Sciatic nerve (tissue), 2 donors: ENCODE results near the gene DLEC1. TPM values are rescaled to one million over a fixed set of nuclear protein-coding genes. Genes with fewer than 3 reads are reported as not detected.
"Not testable (repeated sequence)": the region's sequence is repeated elsewhere in the genome, so short reads cannot be mapped to it uniquely, and the experiment has no call there.

ENCODE experiments used
- ATAC-seq: fragments of 200-7000 bp; cut with Tn5 transposase; one replicate; pipeline ENCODE4 v1.9.1; 2020; ENCODE audit warnings: mild to moderate bottlenecking, moderate library complexity
- DNase-seq: peaks from one replicate; pipeline ENCODE4 v3.0.0-alpha.2; 2020; ENCODE audit warnings: low spot score
- intact Hi-C: fragments of 100-400 bp; cut with DNase I; formaldehyde crosslinking; loops from one replicate; pipeline ENCODE4 v1.14.2; 2022
- total RNA-seq: library from RNA; stranded (reverse); fragmentation: NEBNext Ultra II Directional; extraction: Animal tissue kit (Norgen Biotek cat#: 25700); gene quantifications from one replicate; pipeline ENCODE4 v1.2.1, GENCODE V29; 2021
- donor health status: DM: no; HTN: no; CAD: no.
- donor health status: DM: no; HTN: no; CAD: no.

The DLEC1 gene
- total RNA-seq, 1 donor from 2014 or later, result 4.8 TPM

DNA sequence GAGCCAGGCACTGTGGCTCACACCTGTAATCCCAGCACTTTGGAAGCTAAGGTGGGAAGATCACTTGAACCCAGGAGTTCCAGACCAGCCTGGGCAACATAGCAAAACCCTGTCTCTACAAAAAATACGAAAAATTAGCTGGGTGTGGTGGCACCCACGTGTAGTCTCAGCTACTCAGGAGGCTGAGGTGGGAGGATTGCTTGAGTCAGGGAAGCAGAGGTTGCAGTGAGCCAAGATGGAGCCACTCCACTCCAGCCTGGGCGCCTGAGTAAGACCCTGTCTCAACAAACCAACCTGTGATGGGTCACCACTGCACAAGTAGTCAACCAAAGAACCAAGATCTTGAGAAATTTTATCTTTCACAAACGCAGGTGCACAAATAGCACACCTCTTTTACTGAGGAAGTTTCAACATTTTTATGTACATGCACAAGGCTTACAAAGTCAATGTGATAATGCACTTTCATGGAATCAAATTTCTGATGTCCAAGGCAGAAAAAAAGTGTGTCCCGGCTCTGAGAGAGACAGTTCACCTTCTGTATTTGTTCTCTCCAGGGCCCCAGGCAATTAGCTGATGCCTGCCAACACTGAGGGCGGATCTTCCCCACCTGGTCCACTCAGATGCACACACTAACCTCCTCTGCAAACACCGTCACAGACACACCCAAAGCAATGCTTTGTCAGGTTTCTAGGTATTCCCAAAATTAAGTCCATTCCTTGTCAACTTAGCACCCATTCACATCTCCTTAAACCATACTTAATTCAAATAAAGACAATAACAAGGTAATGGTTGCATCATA is 85.5 kb downstream of the DLEC1 start:
- ATAC-seq, result no peak

DNA sequence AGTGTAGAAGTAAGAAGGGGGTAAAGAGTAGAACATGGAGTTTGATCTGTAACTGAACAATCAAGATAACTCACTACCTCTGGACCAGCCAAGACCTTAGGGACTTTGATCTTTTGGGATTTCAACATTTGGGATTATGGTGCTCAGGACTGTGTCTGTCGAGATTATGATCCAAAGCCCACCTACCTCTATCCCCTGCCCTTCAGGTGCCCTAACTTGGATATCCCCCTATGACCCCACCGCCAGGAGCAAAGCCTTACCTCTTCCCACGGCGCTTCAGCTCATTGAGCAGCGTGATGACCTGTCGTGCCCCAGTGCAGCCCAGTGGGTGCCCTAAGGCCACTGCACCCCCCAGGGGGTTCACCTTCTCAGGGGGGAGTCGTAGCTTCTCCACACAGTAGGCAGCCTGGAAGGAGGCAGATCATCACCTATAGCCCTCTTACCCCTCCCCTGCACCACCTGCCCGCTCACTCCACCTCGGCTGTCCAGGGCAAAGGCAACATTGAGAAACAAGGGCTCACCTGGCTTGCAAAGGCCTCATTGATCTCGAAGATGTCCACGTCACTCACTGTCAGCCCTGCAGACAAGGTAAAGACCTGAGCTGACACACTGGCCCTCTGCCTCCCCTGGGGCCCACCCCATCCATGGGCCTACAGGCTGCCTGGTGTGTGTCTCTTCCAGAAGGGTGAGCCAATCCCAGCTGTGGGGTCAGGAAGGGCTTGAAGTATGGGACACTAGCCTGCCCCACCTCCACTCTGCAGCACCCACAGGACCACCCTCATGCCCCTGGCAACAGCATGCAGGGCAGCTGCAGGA is 86.5 kb downstream of the DLEC1 start:
- no peak for DNase-seq
- intact Hi-C loops, result no loop called here

More for the DNA sequence above, 85.5 kb downstream of the DLEC1 start:
- DNase-seq, result no peak
- intact Hi-C loops, result no loop called here

GRCh38 chr3:38126121-38126892 is 87.3 kb downstream of the DLEC1 start:
- intact Hi-C loops, result no loop called here
- DNase-seq, result no peak

More for the DNA sequence above, 86.5 kb downstream of the DLEC1 start:
- ATAC-seq, result no peak

DNA sequence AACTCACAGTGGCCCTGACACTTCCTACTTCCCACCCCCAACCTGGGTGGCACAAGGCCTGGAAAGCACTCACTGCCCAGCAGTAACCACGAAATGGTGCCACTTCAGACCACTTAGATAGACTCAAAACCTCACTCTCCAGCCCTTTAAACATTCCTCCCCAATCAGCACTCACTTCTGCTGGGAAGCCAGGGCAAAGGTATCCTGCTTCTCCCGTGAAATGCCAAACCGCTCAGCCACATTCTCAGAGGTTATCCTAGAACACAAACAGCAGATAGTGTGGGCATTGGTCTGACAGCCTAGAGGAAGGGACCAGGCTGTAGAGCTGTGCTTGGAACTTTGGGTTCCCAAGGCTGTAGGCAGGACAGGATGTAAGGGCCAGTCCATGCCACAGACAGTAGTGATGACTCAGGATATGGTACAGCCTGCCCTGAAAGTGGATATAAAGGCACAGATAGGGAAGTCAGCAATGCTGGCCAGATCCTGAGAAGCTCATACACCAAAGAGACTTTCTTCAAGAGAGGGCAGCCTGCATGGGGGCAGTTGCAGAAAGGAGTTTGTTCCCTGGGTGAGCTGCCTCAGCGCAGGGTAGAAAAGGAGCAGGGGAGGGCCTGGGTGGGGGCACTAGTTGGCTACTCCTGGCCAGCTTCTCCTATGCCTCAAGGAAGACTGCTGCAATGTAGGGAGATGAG is 88.7 kb downstream of the DLEC1 start:
- no peak for DNase-seq
- intact Hi-C loops, result no loop called here
- ATAC-seq, result no peak

More at GRCh38 chr3:38126121-38126892, 87.3 kb downstream of the DLEC1 start:
- ATAC-seq, result no peak

- intact Hi-C loops, result no loop called here
- DNase-seq (no peak), ATAC-seq (no peak)
These were observed 89.3 kb downstream of the DLEC1 start for GRCh38 chr3:38128303-38128655.

- intact Hi-C loops, result no loop called here
- DNase-seq, result peak; percentile 47
- no peak for ATAC-seq
These were observed 90.0 kb downstream of the DLEC1 start for GRCh38 chr3:38129058-38129457.

DNA sequence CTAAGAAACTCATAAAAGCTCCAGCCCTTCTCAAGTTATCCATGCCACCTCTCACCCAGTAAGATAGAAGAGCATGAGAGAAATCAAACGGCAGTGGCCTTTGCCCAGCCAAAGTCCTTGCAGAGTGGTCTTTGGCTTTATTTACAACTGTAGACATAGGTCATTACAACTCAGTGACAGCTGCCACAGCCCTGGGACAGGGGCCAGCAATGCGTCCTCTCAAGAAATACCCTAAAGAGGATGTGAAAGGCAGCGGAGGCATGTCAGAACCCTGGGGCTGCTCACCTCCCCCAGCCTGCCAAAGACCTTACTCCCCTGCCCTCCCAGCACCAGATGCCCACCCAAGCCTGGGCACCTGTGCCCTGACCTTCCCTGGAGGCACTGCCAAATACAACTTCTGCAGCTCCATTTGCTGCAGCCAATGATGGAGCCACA is 91.6 kb downstream of the DLEC1 start:
- no peak for DNase-seq
- intact Hi-C loops, result loop anchor here (10.0 kb wide), 1 partner anchor 276 kb away; no protein-coding TSS in a partner anchor
- no peak for ATAC-seq

- intact Hi-C loops, result loop anchor here (10.0 kb wide), 1 partner anchor 277 kb away; no protein-coding TSS in a partner anchor
- no peak for DNase-seq
- no peak for ATAC-seq
These were observed 92.8 kb downstream of the DLEC1 start for GRCh38 chr3:38131621-38132369.

DNA sequence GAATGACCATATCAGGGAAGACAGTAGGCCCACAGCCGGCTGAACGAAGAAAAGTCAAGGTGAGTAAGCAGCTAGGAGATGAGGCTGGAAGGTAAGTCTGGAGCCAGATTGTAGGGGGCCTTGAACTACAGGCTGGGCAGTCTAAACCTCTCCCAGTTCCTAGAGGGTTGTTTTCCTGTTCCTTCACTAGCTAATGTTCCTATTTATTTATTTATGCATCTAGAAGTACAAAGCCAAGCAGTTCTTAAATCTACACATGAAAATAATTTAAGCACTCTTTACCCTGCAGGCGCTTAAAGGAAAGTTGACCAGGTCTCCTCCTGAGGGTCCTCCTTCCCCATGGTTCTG is 94.2 kb downstream of the DLEC1 start:
- intact Hi-C loops, result loop anchor here (10.0 kb wide), 1 partner anchor 278 kb away; no protein-coding TSS in a partner anchor
- ATAC-seq (no peak), DNase-seq (no peak)

- intact Hi-C loops, result loop anchor here (10.0 kb wide), 1 partner anchor 279 kb away; no protein-coding TSS in a partner anchor
- ATAC-seq (no peak), DNase-seq (no peak)
These were observed 94.8 kb downstream of the DLEC1 start for GRCh38 chr3:38133557-38134405.

- ATAC-seq, DNase-seq: not testable (repeated sequence)
- intact Hi-C loops, result loop anchor here (10.0 kb wide), 1 partner anchor 280 kb away; no protein-coding TSS in a partner anchor
These were observed 95.6 kb downstream of the DLEC1 start for GRCh38 chr3:38134517-38135143.

GRCh38 chr3:38135621-38136277 is 96.7 kb downstream of the DLEC1 start:
- intact Hi-C loops, result loop anchor here (10.0 kb wide), 1 partner anchor 281 kb away; no protein-coding TSS in a partner anchor
- not testable (repeated sequence) for ATAC-seq, DNase-seq

DNA sequence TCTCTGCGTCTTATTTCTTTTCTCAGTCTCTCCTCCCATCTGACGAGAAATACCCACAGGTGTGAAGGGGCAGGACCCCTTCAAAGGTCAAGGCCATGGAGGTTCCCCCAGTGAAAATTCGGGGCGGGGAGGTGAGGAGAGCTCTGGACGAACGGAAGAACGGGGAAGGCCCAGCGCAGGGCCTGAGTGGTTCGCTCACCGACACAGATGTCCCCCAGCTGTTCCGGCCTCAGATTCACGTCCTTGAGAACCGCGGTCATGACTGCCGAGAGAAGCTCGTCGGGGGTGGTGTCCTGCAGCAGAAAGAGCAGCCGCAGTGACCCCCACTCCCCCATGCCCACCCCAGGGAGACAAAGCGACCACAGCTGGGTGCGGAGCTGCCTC is 97.4 kb downstream of the DLEC1 start:
- ATAC-seq (no peak), DNase-seq (no peak)
- intact Hi-C loops, result loop anchor here (10.0 kb wide), 1 partner anchor 282 kb away; no protein-coding TSS in a partner anchor

- ATAC-seq, result peak; percentile 98
- peak; percentile 99 for DNase-seq
- intact Hi-C loops, result loop anchor here (10.0 kb wide), 1 partner anchor 282 kb away; no protein-coding TSS in a partner anchor
These were observed 98.0 kb downstream of the DLEC1 start, which contains the start of gene ACAA1 for GRCh38 chr3:38136777-38137614. Gene ACAA1, minus strand, starts transcription at chr3:38137127. Its CDS starts 92 bp downstream, at chr3:38137035.
